GM21526 (cell line): ENCODE measurements around the gene CCDC18.

Source experiments
- ATAC-seq: cut with Tn5 transposase; IDR thresholded peaks from one replicate; pipeline ENCODE4 v1.9.1; 2021; ENCODE audit warnings: moderate library complexity; ENCODE audit not compliant: unreplicated experiment, low FRiP score

Gene CCDC18

DNA sequence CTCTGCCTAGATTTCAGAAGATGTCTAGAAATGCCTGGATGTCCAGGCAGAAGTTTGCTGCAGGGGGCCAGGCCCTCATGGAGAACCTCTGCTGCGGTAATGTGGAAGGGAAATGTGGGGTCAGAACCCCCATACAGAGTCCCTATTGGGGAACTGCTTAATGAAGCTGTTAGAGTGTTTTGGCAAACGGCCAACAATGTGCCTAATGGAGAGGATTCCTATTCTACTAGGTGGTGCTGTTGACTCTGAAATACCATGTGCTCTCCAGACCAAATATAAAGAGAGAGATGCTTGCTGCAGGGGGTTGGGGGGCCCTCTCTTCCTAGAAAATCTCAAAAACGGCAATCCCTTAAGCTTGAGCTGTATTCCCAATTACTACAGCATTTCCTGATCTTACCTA lies 108.0 kb downstream of the CCDC18 start:
- no peak for ATAC-seq

GRCh38 chr1:93296555-93297154 lies 116.1 kb downstream of the CCDC18 start:
- ATAC-seq: no peak

GRCh38 chr1:93301131-93301530 lies 120.6 kb downstream of the CCDC18 start:
- no peak for ATAC-seq

- ATAC-seq: no peak
Measured at GRCh38 chr1:93302078-93302477, 121.6 kb downstream of the CCDC18 start.

GRCh38 chr1:93304716-93305138 lies 124.2 kb downstream of the CCDC18 start:
- ATAC-seq: no peak

DNA sequence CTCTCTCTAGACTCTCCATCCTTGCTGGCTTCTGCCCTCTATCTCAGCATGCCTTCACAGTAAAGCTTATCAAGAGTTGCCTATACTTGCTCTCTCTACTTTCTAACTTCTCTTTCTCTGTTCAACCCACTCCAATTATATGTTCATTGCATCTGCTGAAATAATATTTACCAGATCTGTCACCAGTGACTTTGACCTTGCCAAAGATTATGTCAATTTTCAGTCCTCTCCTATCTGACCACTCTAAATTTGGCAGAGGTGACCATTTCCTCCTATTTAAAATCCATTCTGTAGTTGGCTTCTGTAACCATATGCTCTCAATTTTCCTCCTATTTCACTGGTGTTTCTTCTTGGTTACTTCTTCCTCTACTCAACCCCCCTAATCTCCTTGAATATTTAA lies 126.4 kb downstream of the CCDC18 start:
- no peak for ATAC-seq

DNA sequence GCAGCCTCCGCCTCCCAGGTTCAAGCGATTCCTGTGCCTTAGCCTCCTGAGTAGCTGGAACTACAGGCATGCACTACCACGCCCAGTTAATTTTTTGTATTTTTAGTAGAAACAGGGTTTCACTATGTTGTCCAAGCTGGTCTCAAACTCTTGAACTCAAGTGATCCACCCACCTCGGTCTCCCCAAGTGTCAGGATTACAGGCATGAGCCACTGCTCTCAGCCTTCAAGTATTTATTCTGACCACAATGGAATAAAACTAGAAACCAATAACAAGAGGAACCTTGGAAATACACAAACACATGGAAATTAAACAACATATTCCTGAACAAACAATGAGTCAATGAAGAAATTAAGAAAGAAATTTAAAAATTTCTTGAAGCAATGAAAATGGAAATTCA lies 132.5 kb downstream of the CCDC18 start:
- no peak for ATAC-seq

GRCh38 chr1:93317207-93317606 lies 136.7 kb downstream of the CCDC18 start:
- no peak for ATAC-seq

DNA sequence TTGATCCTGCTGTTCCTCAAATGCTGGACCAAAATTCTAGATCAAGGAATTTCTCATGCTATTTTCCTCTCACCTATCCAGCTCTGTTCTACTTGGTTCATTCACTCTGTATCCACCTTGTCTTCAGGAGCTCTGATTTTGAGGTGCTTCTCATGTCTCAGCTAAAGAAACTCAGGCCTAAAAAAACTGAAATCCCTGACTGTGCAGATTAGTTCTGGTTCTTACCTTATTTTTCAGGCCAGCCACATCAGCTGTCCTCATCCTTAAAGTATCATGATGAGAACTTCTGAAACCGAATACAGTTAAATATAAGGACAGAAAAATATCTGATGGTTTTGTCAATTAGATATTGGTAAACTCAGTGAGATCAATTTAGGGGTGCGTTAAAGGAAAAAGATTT lies 137.4 kb downstream of the CCDC18 start:
- ATAC-seq: no peak

DNA sequence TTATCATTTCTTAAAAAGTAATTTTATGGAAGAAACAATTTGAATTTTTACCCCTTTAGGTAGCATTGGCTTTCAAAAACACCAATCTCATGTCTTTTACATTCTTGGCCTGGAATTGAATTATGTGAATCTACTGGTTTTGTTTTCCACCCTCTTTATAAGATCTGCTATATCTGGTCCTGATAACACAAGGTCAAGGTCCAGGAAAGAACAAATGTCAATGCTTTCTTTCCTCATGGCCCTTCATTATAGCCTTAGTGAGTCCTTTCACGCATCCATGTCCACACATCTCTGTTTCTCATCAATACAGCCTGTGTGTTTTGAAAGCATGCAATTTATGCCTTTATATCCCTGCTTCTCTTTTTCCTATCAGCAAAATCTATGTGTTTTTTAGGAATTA lies 141.2 kb downstream of the CCDC18 start:
- no peak for ATAC-seq

DNA sequence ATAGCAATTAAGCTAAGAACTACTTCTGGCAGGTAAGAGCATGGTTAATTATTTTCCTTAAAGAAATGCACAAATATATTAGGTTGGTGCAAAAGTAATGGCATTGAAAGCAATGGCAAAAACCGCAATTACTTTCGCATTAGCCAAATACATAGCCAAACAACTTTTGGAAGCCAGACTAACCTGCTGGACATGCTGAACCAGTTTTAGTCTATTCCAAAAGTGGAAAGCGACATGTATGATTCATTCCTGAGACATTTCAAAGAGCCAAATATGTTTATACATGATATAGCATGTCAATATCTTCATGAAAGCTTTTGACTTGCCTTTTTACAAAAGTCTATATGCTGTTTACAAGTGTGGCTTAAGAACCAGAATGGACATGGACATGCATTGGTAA lies 141.8 kb downstream of the CCDC18 start:
- no peak for ATAC-seq

DNA sequence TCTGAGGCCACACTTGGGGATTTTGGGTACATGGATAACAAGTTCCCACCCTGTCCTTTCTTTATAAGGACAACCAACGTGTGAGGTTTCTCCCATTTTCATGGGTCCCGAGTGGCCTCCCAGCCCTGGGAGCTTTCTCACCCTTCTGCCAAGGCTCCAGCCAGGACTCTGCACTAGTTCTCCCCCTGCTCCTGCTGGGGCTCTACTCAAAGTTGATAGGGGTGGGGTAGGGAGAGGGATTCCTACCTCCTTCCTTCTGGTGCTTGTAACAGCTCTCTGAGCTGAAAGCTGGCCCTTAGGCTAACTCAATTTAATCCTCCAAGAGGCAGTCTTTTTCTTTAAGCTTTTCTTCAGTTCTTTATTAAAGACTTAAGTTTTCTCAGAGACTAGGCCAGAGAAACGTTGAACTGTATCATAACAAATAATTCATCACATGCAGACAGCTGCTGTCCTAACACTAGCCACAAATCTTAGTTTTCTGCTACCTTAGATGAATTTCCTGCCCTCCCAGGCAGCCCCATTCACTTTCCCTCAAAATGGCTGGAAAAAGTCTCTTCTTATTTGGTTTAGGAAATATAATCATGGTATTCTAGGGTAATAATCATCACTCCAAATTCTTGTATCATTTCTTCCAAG lies 142.8 kb downstream of the CCDC18 start:
- ATAC-seq: no peak

DNA sequence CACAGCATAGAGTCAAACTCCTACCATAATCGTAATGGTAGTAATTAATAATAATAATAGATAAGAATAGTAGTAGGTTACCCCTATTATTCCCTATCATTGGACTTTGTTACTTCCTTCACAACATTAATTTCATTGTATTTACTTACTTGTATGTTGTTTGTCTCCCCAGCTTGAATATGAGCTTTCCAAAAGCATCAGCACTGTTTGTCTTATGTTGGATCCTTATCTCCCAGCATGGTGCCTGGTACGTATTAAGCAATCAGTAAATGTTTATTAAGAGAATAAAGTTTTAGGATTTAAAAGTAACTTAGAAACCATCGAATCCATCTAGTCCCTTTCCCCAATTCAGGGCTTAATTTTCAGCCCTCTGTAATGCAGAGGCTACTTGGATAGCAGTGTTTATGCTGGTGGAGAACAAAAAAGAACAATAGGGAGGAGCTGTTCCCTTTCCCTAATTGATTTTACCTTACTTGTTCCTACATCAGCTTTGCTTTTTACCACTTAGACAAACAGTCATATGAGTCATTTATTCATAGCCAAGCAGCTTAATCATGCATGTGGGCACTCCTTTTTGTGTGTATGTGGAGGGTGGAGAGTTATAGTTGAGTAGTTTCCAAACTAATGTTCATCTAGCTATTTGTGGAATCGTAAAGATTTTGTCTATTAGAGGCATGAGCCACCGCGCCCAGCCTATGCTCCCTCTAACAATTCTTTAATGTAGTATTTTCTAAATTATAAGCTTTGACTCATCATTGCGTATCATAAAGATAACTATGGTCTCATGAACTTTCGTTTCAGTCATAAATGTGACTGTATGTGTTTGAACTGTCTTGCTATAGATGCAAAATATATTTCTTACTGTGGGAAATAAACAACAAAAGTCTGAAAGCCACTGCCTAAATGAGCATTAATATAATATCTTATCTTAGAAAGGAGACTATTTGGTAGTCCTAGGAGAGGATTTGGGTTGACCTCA lies 144.3 kb downstream of the CCDC18 start:
- ATAC-seq: no peak
